NB4 (cell line): ENCODE data around the gene IRF9.

ENCODE experiments used
- DNase-seq: peaks from one replicate; pipeline ENCODE4 v3.0.0; 2010; ENCODE audit warnings: low read depth
- H3K4me3 ChIP-seq: one replicate; pipeline ENCODE4 v1.5.1; 2011; ENCODE audit warnings: mild to moderate bottlenecking, low read depth, low read length, moderate library complexity
- MYC ChIP-seq: IDR thresholded peaks from 2 replicates; pipeline ENCODE4 v1.6.1; 2011; ENCODE audit warnings: low read depth, low read length
- POLR2A ChIP-seq: IDR thresholded peaks from 2 replicates; pipeline ENCODE4 v1.6.1; 2011; ENCODE audit warnings: mild to moderate bottlenecking; ENCODE audit not compliant: insufficient read length; ENCODE audit errors: extremely low read depth
- TF ChIP-seq, protein P1 (sequence below): IDR thresholded peaks from one replicate; pipeline ENCODE4 v1.5.1; 2012; ENCODE audit warnings: low read depth, low read length
- TF ChIP-seq, protein P2 (sequence below): IDR thresholded peaks from 2 replicates; pipeline ENCODE4 v1.6.1; 2011; ENCODE audit warnings: low read depth, low read length

Gene IRF9

DNA sequence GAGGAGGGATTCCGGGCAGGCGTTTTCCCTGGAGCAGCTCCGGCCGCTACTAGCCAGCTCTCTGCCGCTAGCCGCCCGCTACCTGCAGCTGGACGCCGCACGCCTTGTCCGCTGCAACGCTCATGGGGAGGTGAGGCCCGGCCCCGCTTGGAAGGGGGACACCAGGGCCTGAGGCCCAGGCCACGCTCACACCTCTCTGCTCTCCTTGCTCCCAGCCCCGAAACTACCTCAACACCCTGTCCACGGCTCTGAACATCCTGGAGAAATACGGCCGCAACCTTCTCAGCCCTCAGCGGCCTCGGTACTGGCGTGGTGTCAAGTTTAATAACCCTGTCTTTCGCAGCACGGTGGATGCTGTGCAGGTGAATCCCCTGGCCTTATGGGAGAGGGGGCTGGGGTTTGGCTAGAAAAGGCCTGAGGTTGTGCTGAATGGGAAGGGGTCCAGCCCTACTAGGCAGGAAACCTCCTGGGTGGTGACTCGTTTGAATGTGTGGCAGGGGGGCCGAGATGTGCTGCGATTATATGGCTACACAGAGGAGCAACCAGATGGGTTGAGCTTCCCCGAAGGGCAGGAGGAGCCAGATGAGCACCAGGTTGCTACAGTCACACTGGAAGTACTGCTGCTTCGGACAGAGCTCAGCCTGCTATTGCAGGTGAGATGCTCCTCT lies 13.2 kb upstream of the IRF9 start:
- peak overlapping the region; percentile 78 for H3K4me3 ChIP-seq
- DNase-seq, result peak; percentile 18
- TF ChIP-seq, protein P1, sequence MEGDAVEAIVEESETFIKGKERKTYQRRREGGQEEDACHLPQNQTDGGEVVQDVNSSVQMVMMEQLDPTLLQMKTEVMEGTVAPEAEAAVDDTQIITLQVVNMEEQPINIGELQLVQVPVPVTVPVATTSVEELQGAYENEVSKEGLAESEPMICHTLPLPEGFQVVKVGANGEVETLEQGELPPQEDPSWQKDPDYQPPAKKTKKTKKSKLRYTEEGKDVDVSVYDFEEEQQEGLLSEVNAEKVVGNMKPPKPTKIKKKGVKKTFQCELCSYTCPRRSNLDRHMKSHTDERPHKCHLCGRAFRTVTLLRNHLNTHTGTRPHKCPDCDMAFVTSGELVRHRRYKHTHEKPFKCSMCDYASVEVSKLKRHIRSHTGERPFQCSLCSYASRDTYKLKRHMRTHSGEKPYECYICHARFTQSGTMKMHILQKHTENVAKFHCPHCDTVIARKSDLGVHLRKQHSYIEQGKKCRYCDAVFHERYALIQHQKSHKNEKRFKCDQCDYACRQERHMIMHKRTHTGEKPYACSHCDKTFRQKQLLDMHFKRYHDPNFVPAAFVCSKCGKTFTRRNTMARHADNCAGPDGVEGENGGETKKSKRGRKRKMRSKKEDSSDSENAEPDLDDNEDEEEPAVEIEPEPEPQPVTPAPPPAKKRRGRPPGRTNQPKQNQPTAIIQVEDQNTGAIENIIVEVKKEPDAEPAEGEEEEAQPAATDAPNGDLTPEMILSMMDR, result no peak
- no peak for TF ChIP-seq MYC
- TF ChIP-seq, protein P2, sequence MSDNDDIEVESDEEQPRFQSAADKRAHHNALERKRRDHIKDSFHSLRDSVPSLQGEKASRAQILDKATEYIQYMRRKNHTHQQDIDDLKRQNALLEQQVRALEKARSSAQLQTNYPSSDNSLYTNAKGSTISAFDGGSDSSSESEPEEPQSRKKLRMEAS, result no peak
- no peak for TF ChIP-seq POLR2A

DNA sequence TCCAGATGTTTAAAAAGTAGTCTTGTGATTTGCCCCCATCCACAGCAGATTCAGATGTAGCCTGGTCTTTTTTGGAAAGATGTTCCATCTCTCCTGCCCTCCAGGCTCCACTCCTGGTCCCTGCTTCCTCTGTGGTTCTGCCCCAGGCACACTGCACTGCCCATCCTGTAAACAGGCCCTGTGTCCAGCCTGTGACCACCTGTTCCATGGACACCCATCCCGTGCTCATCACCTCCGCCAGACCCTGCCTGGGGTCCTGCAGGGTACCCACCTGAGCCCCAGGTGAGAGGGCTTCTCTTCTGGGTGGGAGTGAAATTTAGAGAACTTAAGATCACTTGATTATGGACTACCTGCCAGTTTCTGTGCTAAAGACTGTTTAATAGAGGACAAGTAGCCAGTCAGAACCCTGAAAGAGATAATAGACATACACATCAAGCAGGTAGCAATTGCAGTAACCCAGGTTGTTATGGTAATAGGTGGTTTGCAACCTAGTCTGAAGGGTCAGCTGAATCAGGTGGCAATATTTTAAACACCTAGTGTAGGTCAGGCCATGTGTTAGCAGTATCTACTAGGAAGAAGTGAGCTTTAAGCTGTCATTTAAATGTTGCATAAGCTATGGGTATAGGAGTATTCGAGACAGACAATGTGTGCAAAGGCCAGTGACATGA lies 11.6 kb upstream of the IRF9 start:
- no peak overlapping the region for H3K4me3 ChIP-seq
- TF ChIP-seq, protein P1, result no peak
- TF ChIP-seq MYC (no peak), POLR2A (no peak)
- TF ChIP-seq, protein P2, result no peak
- DNase-seq, result no peak

DNA sequence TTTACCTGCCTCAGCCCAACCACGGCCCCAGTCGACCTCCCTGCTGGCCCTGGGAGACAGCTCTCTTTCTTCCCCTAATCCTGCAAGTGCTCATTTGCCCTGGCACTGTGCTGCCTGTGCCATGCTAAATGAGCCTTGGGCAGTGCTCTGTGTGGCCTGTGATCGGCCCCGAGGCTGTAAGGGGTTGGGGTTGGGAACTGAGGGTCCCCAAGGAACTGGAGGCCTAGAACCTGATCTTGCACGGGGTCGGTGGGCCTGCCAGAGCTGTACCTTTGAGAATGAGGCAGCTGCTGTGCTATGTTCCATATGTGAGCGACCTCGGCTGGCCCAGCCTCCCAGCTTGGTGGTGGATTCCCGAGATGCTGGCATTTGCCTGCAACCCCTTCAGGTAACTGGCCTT lies 11.0 kb upstream of the IRF9 start:
- no peak for DNase-seq
- H3K4me3 ChIP-seq, result no peak overlapping the region
- TF ChIP-seq, protein P1, result no peak
- no peak for TF ChIP-seq MYC
- TF ChIP-seq, protein P2, result no peak
- no peak for TF ChIP-seq POLR2A

DNA sequence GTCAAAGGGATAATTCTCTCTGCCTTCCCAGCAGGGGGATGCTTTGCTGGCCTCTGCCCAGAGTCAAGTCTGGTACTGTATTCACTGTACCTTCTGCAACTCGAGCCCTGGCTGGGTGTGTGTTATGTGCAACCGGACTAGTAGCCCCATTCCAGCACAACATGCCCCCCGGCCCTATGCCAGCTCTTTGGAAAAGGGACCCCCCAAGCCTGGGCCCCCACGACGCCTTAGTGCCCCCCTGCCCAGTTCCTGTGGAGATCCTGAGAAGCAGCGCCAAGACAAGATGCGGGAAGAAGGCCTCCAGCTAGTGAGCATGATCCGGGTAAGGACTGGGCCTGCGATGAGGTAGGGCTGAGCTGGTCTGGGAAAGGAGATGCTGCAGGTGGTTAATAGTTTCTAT lies 10.5 kb upstream of the IRF9 start:
- TF ChIP-seq, protein P1, result no peak
- TF ChIP-seq, protein P2, result no peak
- TF ChIP-seq POLR2A (no peak), MYC (no peak)
- H3K4me3 ChIP-seq, result no peak overlapping the region

DNA sequence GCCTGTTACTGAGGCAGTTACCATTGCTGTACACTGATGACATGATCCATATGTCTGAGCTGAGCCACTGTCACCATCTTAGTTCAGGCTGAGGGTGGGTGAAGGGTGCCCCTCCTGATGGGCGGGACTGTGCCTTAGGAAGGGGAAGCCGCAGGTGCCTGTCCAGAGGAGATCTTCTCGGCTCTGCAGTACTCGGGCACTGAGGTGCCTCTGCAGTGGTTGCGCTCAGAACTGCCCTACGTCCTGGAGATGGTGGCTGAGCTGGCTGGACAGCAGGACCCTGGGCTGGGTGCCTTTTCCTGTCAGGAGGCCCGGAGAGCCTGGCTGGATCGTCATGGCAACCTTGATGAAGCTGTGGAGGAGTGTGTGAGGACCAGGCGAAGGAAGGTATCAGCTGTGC lies 10.1 kb upstream of the IRF9 start:
- TF ChIP-seq, protein P2, result no peak
- no peak for TF ChIP-seq MYC
- TF ChIP-seq, protein P1, result no peak
- no peak for TF ChIP-seq POLR2A
- DNase-seq, result no peak
- no peak overlapping the region for H3K4me3 ChIP-seq

More for the DNA sequence above, 10.5 kb upstream of the IRF9 start:
- no peak for DNase-seq
